ENCODE results near the gene BCAR1. TPM values are rescaled to one million over a fixed set of nuclear protein-coding genes. Genes with fewer than 3 reads are reported as not detected.

BCAR1 gene
- total and polyA plus RNA-seq, 2 of the 13 experiments (the other 11 are each of a cell fraction or from before 2014, with no cell fraction given) = 48.1 to 51.7 TPM

DNA sequence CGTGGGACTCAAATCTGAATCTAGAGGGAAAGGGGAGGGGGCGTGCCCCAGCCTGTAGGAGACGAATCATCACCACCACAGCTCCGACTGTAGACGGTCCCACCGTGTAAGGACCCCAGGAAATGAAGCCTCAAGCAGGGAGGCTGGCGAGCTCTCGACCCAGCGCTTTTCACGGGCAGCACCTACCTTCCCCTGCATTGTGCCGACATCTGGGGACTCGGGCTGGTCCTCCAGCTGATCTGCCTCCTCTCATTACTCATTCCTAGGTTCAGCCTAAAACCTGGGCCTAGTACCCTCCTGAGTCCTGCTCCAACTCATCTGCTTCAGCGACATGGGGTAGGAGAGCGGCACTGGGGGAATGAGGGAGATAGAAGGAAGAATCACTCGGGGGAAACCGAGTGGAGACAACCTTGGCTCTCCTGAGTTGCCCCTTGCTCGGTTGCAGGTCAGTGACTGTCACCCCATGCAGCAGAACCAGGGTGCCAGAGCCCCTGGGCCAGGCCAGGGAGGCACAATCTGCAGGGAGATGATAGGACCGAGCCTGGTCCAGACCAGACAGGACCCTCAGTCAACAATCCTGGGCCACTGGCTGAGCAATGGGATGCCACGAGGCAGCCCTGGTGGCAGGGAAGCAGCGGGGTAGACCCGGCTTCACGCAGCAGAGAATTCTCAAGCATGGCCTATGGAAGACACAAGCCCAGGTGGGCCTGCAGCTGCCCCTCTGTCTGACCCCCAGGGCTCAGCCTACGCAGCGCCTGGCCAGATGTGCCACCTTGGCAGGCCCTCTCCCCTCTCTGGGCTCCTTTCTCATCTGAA, 833 bp upstream of the BCAR1 start (continued):
- TF ChIP-seq CERS6 (CRISPR knock-in tag; IDR thresholded peaks at IDR 0.05) (no peak), SKI (IDR thresholded peaks at IDR 0.05; ENCODE audit: partially characterized antibody) (no peak), CEBPB (IDR thresholded peaks at IDR 0.05; ENCODE audit: borderline replicate concordance, low read depth, low read length) (no peak), ZNF234 (CRISPR knock-in tag; conservative IDR thresholded peaks at IDR 0.05) (no peak), HDAC2 (CRISPR knock-in tag; IDR thresholded peaks at IDR 0.05) (no peak), MAFG (CRISPR knock-in tag; IDR thresholded peaks at IDR 0.05) (no peak), ZNF589 (CRISPR knock-in tag; conservative IDR thresholded peaks at IDR 0.05) (0 out of 2 replicates have a peak, but pooled peaks have one; percentile 62), ZNF414 (CRISPR knock-in tag; IDR thresholded peaks at IDR 0.05) (no peak), ARNT (IDR thresholded peaks at IDR 0.05) (no peak), ZBTB7B (CRISPR knock-in tag; IDR thresholded peaks at IDR 0.05) (no peak), PREB (CRISPR knock-in tag; IDR thresholded peaks at IDR 0.05) (no peak), TBX2 (CRISPR knock-in tag; IDR thresholded peaks at IDR 0.05; ENCODE audit: borderline replicate concordance) (peak; percentile 26; the same call in 1 of the 2 replicates), SP4 (CRISPR knock-in tag; IDR thresholded peaks at IDR 0.05) (0 out of 2 replicates have a peak, but pooled peaks have one; percentile 17), SRSF9 (IDR thresholded peaks at IDR 0.05; ENCODE audit: borderline replicate concordance, insufficient read depth, low read depth, low read length, poor library complexity, severe bottlenecking) (no peak), ONECUT2 (CRISPR knock-in tag; IDR thresholded peaks at IDR 0.05) (no peak), RFX1 (IDR thresholded peaks at IDR 0.05) (no peak), MAZ (IDR thresholded peaks at IDR 0.05; ENCODE audit: borderline replicate concordance, low read depth, low read length) (no peak), MAZ (CRISPR knock-in tag; IDR thresholded peaks at IDR 0.05; ENCODE audit: low read depth) (no peak), ATF5 (CRISPR knock-in tag; IDR thresholded peaks at IDR 0.05; ENCODE audit: low read depth) (no peak), SOX13 (IDR thresholded peaks at IDR 0.05) (no peak), SOX13 (CRISPR knock-in tag; conservative IDR thresholded peaks at IDR 0.05 in 1 of 2, IDR thresholded peaks at IDR 0.05 in 1 of 2) (no peak), ZNF780A (CRISPR knock-in tag; IDR thresholded peaks at IDR 0.05) (peak; percentile 65; the same call in 1 of the 2 replicates)
- TF ChIP-seq, protein P1, sequence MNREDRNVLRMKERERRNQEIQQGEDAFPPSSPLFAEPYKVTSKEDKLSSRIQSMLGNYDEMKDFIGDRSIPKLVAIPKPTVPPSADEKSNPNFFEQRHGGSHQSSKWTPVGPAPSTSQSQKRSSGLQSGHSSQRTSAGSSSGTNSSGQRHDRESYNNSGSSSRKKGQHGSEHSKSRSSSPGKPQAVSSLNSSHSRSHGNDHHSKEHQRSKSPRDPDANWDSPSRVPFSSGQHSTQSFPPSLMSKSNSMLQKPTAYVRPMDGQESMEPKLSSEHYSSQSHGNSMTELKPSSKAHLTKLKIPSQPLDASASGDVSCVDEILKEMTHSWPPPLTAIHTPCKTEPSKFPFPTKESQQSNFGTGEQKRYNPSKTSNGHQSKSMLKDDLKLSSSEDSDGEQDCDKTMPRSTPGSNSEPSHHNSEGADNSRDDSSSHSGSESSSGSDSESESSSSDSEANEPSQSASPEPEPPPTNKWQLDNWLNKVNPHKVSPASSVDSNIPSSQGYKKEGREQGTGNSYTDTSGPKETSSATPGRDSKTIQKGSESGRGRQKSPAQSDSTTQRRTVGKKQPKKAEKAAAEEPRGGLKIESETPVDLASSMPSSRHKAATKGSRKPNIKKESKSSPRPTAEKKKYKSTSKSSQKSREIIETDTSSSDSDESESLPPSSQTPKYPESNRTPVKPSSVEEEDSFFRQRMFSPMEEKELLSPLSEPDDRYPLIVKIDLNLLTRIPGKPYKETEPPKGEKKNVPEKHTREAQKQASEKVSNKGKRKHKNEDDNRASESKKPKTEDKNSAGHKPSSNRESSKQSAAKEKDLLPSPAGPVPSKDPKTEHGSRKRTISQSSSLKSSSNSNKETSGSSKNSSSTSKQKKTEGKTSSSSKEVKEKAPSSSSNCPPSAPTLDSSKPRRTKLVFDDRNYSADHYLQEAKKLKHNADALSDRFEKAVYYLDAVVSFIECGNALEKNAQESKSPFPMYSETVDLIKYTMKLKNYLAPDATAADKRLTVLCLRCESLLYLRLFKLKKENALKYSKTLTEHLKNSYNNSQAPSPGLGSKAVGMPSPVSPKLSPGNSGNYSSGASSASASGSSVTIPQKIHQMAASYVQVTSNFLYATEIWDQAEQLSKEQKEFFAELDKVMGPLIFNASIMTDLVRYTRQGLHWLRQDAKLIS (CRISPR knock-in tag; IDR thresholded peaks at IDR 0.05) = no peak

Data from HepG2 (cell line).